Left lung (tissue), 10 donors: Measurements from ENCODE around the gene BTG4. TPM values are rescaled to one million over a fixed set of nuclear protein-coding genes. Genes with fewer than 3 reads are reported as not detected.
A peak's percentile ranks its signal among the peaks of the same experiment; 100 is the strongest.

Experiments used
- ATAC-seq: fragments of 200-7000 bp; cut with Tn5 transposase; one replicate; pipeline ENCODE4 v1.9.1; 2020; ENCODE audit warnings: moderate library complexity
- DNase-seq, 4 donors: peaks; one replicate each; pipeline ENCODE4 v3.0.0-alpha.2; 2013 to 2020
- H3K27ac ChIP-seq, 2 donors: fragments of 200-600 bp; sonication (generic) in 1 of 2; one replicate each; pipeline versions ENCODE4 v1.5.0 to v1.8.0; 2020 to 2021
- H3K27me3 ChIP-seq, 2 donors: fragments of 200-600 bp; sonication (generic) in 1 of 2; one replicate each; pipeline versions ENCODE4 v1.5.0 to v1.8.0; 2020 to 2021
- H3K36me3 ChIP-seq, 2 donors: fragments of 200-600 bp; sonication (generic) in 1 of 2; one replicate each; pipeline versions ENCODE4 v1.5.0 to v1.8.0; 2020 to 2021
- H3K4me1 ChIP-seq, 2 donors: fragments of 200-600 bp; one replicate each; pipeline ENCODE4 v1.8.0; 2021
- H3K4me3 ChIP-seq, 2 donors: fragments of 200-600 bp; sonication (generic) in 1 of 2; one replicate each; pipeline versions ENCODE4 v1.5.0 to v1.8.0; 2020 to 2021; ENCODE audit warnings: mild to moderate bottlenecking in 1 of 2
- H3K9me3 ChIP-seq, 2 donors: fragments of 200-600 bp; sonication (generic) in 1 of 2; one replicate each; pipeline versions ENCODE4 v1.5.0 to v1.8.0; 2020 to 2021
- intact Hi-C, 2 donors: fragments of 100-400 bp; cut with DNase I; formaldehyde crosslinking; loops; one replicate each; pipeline versions ENCODE4 v1.11.2 to v1.14.2; 2022
- polyA plus RNA-seq, 6 donors: library from polyadenylated mRNA; unstranded; fragments of 120-200 nt; gene quantifications; one replicate each; pipeline ENCODE4 v1.2.1, GENCODE V29; 2013; ENCODE audit not compliant: insufficient read length in 6 of 6
- total RNA-seq, 2 donors: library from RNA; stranded (reverse); fragmentation: NEBNext Ultra II Directional; extraction: Animal tissue kit (Norgen Biotek cat#: 25700); gene quantifications; one replicate each; pipeline ENCODE4 v1.2.1, GENCODE V29; 2021
- TF ChIP-seq, protein P1 (sequence below), 2 donors: fragments of 200-600 bp; sonication (generic) in 1 of 2; IDR thresholded peaks; one replicate each; pipeline versions ENCODE4 v1.5.0 to v1.8.0; 2021; ENCODE audit warnings: antibody characterized with exemption in 2 of 2
- donor health status: DM: no; HTN: yes; CAD: no.
- donor health status: DM: no; HTN: no; CAD: no.

BTG4 gene
- total and polyA plus RNA-seq, 8 donors: 0.20 to 0.43 TPM; not detected in 6

DNA sequence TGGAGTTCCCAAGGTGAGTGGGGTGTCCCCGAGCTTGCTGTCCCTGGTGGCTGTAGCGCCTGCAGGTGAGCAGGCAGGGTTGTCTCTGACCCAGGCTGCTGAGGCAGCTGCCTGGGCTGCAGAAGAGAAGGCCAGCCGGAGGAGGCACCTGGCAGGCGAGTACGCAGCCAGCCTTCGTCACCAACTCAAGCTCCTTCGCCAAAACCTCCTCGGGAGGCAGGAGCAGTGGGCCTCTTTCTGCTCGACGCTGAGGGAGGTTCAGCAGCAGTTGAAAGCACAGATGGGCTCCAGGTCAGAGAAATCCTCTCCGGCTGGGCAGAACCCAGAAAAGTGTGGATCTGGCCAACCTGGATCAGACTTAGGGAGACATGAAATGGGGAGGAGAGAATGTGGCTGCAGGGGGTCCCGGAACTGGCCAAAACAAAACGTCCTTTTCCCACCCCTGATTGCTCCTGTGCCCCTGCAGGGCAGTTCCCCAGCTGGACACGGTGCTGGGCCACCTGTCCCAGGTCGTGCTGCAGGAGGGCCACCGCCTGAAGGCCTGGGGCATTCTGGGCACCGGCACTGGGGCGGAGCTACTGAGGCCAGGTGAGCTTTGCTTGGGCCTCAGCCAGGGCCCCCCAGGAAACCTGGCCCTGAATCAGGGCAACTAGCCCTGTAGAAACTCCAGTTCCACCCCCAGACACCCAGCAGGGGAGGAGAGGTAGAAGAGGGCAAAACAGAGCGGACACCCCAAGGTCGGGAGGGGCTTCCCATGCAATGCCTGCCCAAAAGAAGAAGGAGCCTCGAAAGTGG is 56.7 kb downstream of the BTG4 start:
- no peak for ATAC-seq
- TF ChIP-seq, protein P1, sequence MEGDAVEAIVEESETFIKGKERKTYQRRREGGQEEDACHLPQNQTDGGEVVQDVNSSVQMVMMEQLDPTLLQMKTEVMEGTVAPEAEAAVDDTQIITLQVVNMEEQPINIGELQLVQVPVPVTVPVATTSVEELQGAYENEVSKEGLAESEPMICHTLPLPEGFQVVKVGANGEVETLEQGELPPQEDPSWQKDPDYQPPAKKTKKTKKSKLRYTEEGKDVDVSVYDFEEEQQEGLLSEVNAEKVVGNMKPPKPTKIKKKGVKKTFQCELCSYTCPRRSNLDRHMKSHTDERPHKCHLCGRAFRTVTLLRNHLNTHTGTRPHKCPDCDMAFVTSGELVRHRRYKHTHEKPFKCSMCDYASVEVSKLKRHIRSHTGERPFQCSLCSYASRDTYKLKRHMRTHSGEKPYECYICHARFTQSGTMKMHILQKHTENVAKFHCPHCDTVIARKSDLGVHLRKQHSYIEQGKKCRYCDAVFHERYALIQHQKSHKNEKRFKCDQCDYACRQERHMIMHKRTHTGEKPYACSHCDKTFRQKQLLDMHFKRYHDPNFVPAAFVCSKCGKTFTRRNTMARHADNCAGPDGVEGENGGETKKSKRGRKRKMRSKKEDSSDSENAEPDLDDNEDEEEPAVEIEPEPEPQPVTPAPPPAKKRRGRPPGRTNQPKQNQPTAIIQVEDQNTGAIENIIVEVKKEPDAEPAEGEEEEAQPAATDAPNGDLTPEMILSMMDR (IDR thresholded peaks at IDR 0.05): no peak
- no peaks in the 10 kb centered on the region for H3K4me1 ChIP-seq
- H3K36me3 ChIP-seq: no peaks in the 10 kb centered on the region
- no peaks in the 10 kb centered on the region for H3K9me3 ChIP-seq
- intact Hi-C loops: no loop called here
- peaks cover 0 to 8% of the 10 kb centered on the region in 2 donors for H3K27me3 ChIP-seq
- no peak overlapping the region for H3K4me3 ChIP-seq
- no peak for DNase-seq
- H3K27ac ChIP-seq: no peak overlapping the region

DNA sequence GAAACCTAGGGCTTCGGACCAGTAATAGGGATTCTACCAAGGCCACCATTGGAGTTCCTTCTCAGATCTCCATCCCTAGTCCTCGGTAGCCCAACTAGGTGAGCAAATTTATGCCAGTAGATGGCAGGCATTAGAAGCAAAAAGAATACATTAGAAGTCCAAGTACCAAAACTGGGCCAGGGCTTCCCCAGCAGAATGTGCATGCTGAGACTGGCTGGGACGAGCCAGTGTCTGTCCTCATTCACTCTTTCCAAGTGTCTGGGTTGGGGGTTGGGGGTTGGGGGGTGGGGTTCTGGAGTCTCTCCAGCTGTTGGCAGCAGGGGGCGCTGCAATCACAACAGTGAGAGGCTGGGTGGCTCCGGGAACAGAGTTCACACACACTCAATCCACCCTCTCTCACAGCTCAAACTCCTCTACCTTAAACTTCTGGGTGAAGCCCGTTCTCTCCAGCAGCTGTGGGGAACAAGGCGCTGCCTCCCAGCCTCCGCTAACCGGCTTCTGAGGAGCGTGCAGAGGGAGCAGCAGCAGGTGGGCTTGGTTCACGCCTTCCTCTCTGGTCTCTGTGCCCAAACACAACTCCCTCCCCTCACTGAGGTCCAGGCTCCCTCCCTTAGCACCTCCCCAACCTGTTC is 57.5 kb downstream of the BTG4 start:
- ATAC-seq (peak; percentile 80), DNase-seq (peak in 2 of 4 donors; percentile 18 to 44)
- intact Hi-C loops: no loop called here
- Histone ChIP-seq H3K9me3 (no peaks in the 10 kb centered on the region), H3K36me3 (no peaks in the 10 kb centered on the region), H3K27me3 (peaks cover 0 to 3% of the 10 kb centered on the region in 2 donors), H3K4me3 (no peak overlapping the region), H3K4me1 (no peaks in the 10 kb centered on the region), H3K27ac (no peak overlapping the region)
- TF ChIP-seq, protein P1 (IDR thresholded peaks at IDR 0.05): peak in 1 of 2 donors; percentile 30

DNA sequence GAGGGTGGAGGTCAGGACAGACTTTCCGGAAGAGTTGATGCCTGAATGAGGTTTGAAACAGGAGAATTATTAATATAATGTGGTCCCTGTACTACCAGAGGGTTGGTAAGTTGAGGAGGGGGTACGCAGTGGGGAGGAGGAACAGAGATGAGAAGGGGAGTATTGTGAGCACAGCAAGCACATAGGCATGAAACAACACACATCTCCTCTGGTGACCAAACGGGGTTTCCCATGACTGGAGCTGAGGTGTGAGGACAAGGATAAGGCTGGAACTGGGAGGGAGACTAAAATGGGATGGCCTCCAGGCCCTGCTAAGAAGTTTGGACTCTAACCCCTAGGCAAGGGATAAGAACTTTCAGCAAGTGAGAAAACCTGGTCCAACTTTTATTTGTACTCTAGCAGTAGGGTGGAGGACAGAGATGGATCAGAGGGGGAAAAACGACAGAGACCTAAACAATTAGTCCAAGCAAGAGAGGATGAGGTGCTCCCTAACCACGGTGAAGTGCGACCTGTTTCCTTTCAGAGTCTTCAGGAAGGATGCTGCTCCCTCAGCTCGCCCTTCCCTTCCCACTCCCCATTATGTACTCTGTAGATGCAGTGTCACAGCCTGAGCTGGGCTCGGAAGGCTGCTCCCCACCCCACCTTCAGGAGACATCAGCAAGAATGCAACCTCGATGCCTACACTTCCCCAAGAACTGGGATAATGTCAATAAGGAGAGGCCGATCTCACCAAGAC is 59.2 kb downstream of the BTG4 start:
- no peaks in the 10 kb centered on the region for H3K9me3 ChIP-seq
- no peak for ATAC-seq
- H3K27ac ChIP-seq: no peak overlapping the region
- no peaks in the 10 kb centered on the region for H3K36me3 ChIP-seq
- no peak for DNase-seq
- no peaks in the 10 kb centered on the region for H3K27me3 ChIP-seq
- intact Hi-C loops: no loop called here
- H3K4me3 ChIP-seq: no peak overlapping the region
- TF ChIP-seq, protein P1 (IDR thresholded peaks at IDR 0.05): no peak
- no peaks in the 10 kb centered on the region for H3K4me1 ChIP-seq

DNA sequence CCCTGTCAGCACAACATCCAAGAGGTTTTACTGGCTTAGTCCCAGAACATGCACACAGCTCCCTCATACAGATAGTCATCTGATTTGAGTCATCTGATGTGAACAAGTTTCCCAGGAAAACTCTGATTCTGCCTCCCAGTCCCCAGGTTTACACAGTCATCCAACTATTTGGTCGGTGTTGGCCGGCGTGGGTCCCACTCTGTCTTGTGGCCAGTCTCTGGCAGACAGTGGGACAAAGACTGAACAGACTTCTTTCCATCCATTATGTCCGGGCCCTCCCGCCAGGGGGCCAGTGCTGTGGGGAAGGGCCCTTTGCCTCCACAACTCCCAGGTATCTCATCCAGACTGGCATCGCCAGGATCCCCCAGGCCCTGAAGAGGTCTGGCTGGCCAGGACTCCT is 60.0 kb downstream of the BTG4 start:
- TF ChIP-seq, protein P1 (IDR thresholded peaks at IDR 0.05): no peak
- no peaks in the 10 kb centered on the region for H3K36me3 ChIP-seq
- DNase-seq: no peak
- H3K9me3 ChIP-seq: no peaks in the 10 kb centered on the region
- no peak overlapping the region for H3K4me3 ChIP-seq
- ATAC-seq: no peak
- intact Hi-C loops: no loop called here
- no peaks in the 10 kb centered on the region for H3K27me3 ChIP-seq
- no peaks in the 10 kb centered on the region for H3K4me1 ChIP-seq
- no peak overlapping the region for H3K27ac ChIP-seq
